GM12801 (cell line): ENCODE results near the gene CNGA3.

Source experiments
- CTCF ChIP-seq: IDR thresholded peaks from one replicate; pipeline ENCODE4 v1.5.1; 2011; ENCODE audit warnings: control low read depth; ENCODE audit not compliant: insufficient read length; ENCODE audit errors: extremely low read depth

Gene CNGA3

GRCh38 chr2:98387478-98387877 lies 41.2 kb downstream of the CNGA3 start:
- TF ChIP-seq CTCF = no peak

- no peak for TF ChIP-seq CTCF
These were observed 41.8 kb downstream of the CNGA3 start for GRCh38 chr2:98388081-98388480.

- no peak for TF ChIP-seq CTCF
These were observed 42.5 kb downstream of the CNGA3 start for GRCh38 chr2:98388601-98389250.

DNA sequence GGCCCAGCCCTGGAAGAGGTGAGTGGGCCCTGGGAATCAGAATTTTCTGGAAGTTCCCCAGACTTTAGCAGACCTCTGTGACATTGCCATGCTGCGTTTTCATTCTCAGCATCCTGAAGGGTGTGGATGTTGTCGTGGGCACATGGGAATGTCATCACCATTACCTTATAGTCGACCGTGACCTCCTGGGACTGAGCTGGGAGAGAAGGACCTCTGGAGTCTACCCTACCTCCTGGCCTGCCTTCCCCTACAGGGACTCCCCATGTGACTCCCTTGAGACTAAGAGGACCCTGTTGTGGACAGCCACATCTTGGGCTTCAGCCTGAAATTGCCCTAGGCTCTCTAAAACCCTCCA lies 43.0 kb downstream of the CNGA3 start:
- TF ChIP-seq CTCF = no peak

GRCh38 chr2:98390571-98391476 lies 44.6 kb downstream of the CNGA3 start:
- no peak for TF ChIP-seq CTCF

DNA sequence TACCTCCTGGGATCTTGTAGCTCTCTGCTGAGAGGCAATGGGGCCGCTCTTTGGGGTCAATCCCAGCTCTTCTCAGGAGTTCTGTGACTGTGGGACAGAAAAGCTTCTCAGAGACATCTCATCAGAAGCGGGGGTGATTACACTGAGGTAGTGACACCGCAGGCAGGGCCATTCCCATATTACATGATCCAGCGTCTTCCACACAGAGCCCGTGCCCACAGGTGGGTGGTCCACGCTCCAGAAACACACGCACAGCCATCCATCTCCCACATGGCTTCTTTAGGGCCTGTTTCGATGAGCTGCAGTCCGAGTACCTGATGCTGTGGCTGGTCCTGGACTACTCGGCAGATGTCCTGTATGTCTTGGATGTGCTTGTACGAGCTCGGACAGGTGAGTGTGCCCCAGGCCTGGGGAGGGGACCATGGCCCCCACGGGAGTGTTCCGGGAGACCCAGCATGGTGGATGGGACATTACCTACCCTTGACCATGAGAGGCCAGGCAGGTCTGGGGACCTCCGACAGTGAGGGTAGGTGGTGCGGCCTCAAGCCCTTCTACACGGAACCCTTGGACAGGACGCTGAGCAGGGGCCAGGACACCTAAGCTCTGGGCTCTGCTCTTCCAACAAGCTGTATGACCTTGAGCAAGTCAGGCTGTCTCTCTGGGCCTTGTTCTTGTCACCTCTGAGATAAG lies 45.5 kb downstream of the CNGA3 start:
- TF ChIP-seq CTCF = no peak

- TF ChIP-seq CTCF = no peak
These were observed 47.1 kb downstream of the CNGA3 start for GRCh38 chr2:98393354-98393753.
